Fibroblast of skin of left quadriceps (primary cell): ENCODE results near the gene RABGAP1L.
"Not testable (repeated sequence)": the region's sequence is repeated elsewhere in the genome, so short reads cannot be mapped to it uniquely, and the experiment has no call there.

Experiments
- DNase-seq, 2 experiments: peaks; one replicate each; pipeline ENCODE4 v3.0.0-alpha.2; 2013; ENCODE audit warnings: low read depth in 2 of 2

RABGAP1L gene

GRCh38 chr1:174289644-174290310 is 130.5 kb downstream of the RABGAP1L start:
- no peak for DNase-seq

GRCh38 chr1:174291059-174291458 is 131.7 kb downstream of the RABGAP1L start:
- DNase-seq, result no peak

- DNase-seq, result no peak
Measured at GRCh38 chr1:174296309-174296708, 137.0 kb downstream of the RABGAP1L start.

- no peak for DNase-seq
Measured at GRCh38 chr1:174297351-174297750, 138.0 kb downstream of the RABGAP1L start.

- DNase-seq, result no peak
Measured at GRCh38 chr1:174301295-174302077, 142.2 kb downstream of the RABGAP1L start.

- DNase-seq, result no peak
Measured at GRCh38 chr1:174308604-174309003, 149.3 kb downstream of the RABGAP1L start.

GRCh38 chr1:174309490-174309889 is 150.2 kb downstream of the RABGAP1L start:
- DNase-seq, result no peak

GRCh38 chr1:174314433-174314832 is 155.1 kb downstream of the RABGAP1L start:
- no peak for DNase-seq

GRCh38 chr1:174315239-174315638 is 155.9 kb downstream of the RABGAP1L start:
- no peak for DNase-seq

- not testable (repeated sequence) for DNase-seq
Measured at GRCh38 chr1:174320897-174321296, 161.6 kb downstream of the RABGAP1L start.

GRCh38 chr1:174322202-174322862 is 163.0 kb downstream of the RABGAP1L start:
- no peak for DNase-seq

- no peak for DNase-seq
Measured at GRCh38 chr1:174324493-174324892, 165.2 kb downstream of the RABGAP1L start.

GRCh38 chr1:174324939-174325338 is 165.6 kb downstream of the RABGAP1L start:
- DNase-seq, result no peak

GRCh38 chr1:174326278-174326677 is 167.0 kb downstream of the RABGAP1L start:
- DNase-seq, result no peak

- no peak for DNase-seq
Measured at GRCh38 chr1:174333437-174333836, 174.1 kb downstream of the RABGAP1L start.

GRCh38 chr1:174337000-174337681 is 177.8 kb downstream of the RABGAP1L start:
- DNase-seq, result no peak

- not testable (repeated sequence) for DNase-seq
Measured at GRCh38 chr1:174340404-174340803, 181.1 kb downstream of the RABGAP1L start.

GRCh38 chr1:174344162-174344561 is 184.8 kb downstream of the RABGAP1L start:
- DNase-seq, result no peak

GRCh38 chr1:174352117-174352516 is 192.8 kb downstream of the RABGAP1L start:
- no peak for DNase-seq

- DNase-seq, result no peak
Measured at GRCh38 chr1:174352883-174353608, 193.7 kb downstream of the RABGAP1L start.

- DNase-seq, result no peak
Measured at GRCh38 chr1:174358344-174358743, 199.0 kb downstream of the RABGAP1L start.
